Esophagus muscularis mucosa (tissue), 3 donors: Measurements from ENCODE around the gene ZNF324B.

Experiments
- POLR2A ChIP-seq: fragments of 450-650 bp; IDR thresholded peaks from one replicate; pipeline ENCODE4 v1.6.1; 2017; ENCODE audit warnings: antibody characterized with exemption, moderate library complexity, mild to moderate bottlenecking, low read depth
- TF ChIP-seq, protein P1 (sequence below), 3 experiments: fragments of 200-600 bp in 2 of 3; fragments of 450-650 bp in 1 of 3; sonication (generic) in 2 of 3; IDR thresholded peaks; one replicate each; pipeline ENCODE4 v1.5.1; 2017 to 2019; ENCODE audit warnings: antibody characterized with exemption in 3 of 3, mild to moderate bottlenecking in 2 of 3, moderate library complexity in 1 of 3

DNA sequence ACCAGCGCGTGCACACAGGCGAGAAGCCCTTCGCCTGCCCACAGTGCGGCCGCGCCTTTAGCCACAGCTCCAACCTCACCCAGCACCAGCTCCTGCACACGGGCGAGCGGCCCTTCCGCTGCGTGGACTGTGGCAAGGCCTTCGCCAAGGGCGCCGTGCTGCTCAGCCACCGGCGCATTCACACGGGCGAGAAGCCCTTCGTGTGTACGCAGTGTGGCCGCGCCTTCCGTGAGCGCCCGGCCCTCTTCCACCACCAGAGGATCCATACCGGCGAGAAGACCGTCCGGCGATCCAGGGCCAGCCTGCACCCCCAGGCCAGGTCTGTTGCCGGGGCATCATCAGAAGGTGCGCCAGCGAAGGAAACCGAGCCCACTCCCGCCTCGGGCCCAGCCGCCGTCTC, 20.3 kb downstream of the ZNF324B start:
- no peak for TF ChIP-seq POLR2A
- TF ChIP-seq, protein P1, sequence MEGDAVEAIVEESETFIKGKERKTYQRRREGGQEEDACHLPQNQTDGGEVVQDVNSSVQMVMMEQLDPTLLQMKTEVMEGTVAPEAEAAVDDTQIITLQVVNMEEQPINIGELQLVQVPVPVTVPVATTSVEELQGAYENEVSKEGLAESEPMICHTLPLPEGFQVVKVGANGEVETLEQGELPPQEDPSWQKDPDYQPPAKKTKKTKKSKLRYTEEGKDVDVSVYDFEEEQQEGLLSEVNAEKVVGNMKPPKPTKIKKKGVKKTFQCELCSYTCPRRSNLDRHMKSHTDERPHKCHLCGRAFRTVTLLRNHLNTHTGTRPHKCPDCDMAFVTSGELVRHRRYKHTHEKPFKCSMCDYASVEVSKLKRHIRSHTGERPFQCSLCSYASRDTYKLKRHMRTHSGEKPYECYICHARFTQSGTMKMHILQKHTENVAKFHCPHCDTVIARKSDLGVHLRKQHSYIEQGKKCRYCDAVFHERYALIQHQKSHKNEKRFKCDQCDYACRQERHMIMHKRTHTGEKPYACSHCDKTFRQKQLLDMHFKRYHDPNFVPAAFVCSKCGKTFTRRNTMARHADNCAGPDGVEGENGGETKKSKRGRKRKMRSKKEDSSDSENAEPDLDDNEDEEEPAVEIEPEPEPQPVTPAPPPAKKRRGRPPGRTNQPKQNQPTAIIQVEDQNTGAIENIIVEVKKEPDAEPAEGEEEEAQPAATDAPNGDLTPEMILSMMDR (IDR thresholded peaks at IDR 0.05): no peak
